Naive thymus-derived CD8-positive, alpha-beta T cell (primary cell): ENCODE results near the gene CRYBB3. TPM values are rescaled to one million over a fixed set of nuclear protein-coding genes. Genes with fewer than 3 reads are reported as not detected.
"Not testable (repeated sequence)": the region's sequence is repeated elsewhere in the genome, so short reads cannot be mapped to it uniquely, and the experiment has no call there.

Experiments
- ATAC-seq, 2 donors: fragments of 150-1000 bp; cut with Tn5 transposase in 1 of 2; sonication (Bioruptor Pico), chemical (Tn5 transposase) in 1 of 2; 1 replicate in 1 of 2; 2 replicates in 1 of 2; pipeline ENCODE4 v1.10.0; 2021; ENCODE audit warnings: mild to moderate bottlenecking in 2 of 2, moderate library complexity in 2 of 2
- POLR2A ChIA-PET: fragments of 350-600 bp; sonication (Branson Sonifier 250); formaldehyde crosslinking; loops from one replicate; lab custom pipeline; 2021; ENCODE audit warnings: antibody characterized with exemption; lab: Charles Lee
- DNase-seq, 10 donors: peaks; one replicate each; pipeline versions ENCODE4 v3.0.0 to v3.0.0-alpha.2; 2020 to 2022
- H3K27ac Mint-ChIP-seq, 10 donors: one replicate each; pipeline ENCODE4 v1.8.0; 2020 to 2022; ENCODE audit warnings: mild to moderate bottlenecking in 10 of 10, mixed read lengths in 10 of 10, moderate library complexity in 4 of 10, inconsistent platforms in 1 of 10
- H3K27me3 Mint-ChIP-seq, 5 donors: one replicate each; pipeline ENCODE4 v1.8.0; 2021 to 2022; ENCODE audit warnings: mixed read lengths in 5 of 5
- H3K36me3 Mint-ChIP-seq, 3 donors: one replicate each; pipeline ENCODE4 v1.8.0; 2020 to 2022; ENCODE audit warnings: mixed read lengths in 3 of 3, mild to moderate bottlenecking in 2 of 3, inconsistent platforms in 1 of 3
- H3K4me1 Mint-ChIP-seq, 4 donors: one replicate each; pipeline ENCODE4 v1.8.0; 2021 to 2022; ENCODE audit warnings: mixed read lengths in 4 of 4
- H3K4me3 Mint-ChIP-seq, 10 donors: one replicate each; pipeline ENCODE4 v1.8.0; 2020 to 2022; ENCODE audit warnings: mild to moderate bottlenecking in 10 of 10, mixed read lengths in 10 of 10, moderate library complexity in 6 of 10, inconsistent platforms in 1 of 10
- H3K9me3 Mint-ChIP-seq, 9 donors: one replicate each; pipeline ENCODE4 v1.8.0; 2020 to 2022; ENCODE audit warnings: mixed read lengths in 9 of 9, mild to moderate bottlenecking in 3 of 9, inconsistent platforms in 1 of 9, moderate library complexity in 1 of 9
- polyA plus RNA-seq, 3 donors: library from polyadenylated mRNA; unstranded; fragments of 300-500 nt; fragmentation: Illumina TruSeq; gene quantifications; one replicate each; pipeline ENCODE4 v1.2.3, GENCODE V29; 2021
- total RNA-seq, 8 experiments: library from RNA in 2 of 8; stranded (reverse) in 2 of 8; gene quantifications; one replicate each; pipeline ENCODE4 v1.2.3 and lab custom pipeline; 2021 to 2026

Gene CRYBB3
- total and polyA plus RNA-seq, 5 experiments from 2014 or later: not detected

DNA sequence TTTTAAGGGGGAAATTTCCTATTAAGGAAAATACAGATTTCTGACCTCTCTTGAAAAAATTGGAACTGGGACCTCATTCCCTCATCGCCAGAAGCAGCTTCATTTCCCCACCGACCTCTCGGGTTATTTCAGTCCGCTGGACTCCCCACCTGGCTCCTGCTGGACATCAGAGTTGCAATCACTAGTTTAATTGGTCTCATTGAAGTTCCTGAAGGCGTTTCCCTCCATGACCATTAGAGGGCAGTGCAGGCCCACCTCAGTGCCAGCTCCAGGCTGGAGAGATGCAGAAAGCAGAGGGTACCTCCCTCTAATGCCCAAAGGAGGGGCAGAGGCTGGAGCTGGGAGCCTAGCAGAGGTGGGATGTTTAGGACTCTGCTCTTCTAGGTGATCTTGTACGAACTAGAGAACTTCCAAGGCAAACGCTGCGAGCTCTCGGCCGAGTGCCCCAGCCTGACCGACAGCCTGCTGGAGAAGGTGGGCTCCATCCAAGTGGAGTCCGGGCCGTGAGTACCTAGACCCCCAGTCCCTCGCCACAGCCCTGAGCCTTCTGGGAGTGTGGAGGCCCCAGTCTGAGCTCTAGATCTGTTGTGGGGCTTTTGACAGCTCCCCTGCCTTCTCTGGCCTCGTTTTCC lies 2.7 kb downstream of the CRYBB3 start:
- Mint-ChIP-seq H3K4me1 (peaks cover 0 to 6% (median under 1%) of the 10 kb centered on the region in 4 donors), H3K4me3 (no peak overlapping the region), H3K36me3 (no peaks in the 10 kb centered on the region), H3K27ac (peak overlapping the region in 1 of 10 donors; percentile 21), H3K27me3 (no peaks in the 10 kb centered on the region), H3K9me3 (no peaks in the 10 kb centered on the region)
- POLR2A ChIA-PET: no interaction called here
- DNase-seq: peak in 9 of 10 donors; percentile 18 to 68 (median 44)
- ATAC-seq: peak; percentile 43 to 52

DNA sequence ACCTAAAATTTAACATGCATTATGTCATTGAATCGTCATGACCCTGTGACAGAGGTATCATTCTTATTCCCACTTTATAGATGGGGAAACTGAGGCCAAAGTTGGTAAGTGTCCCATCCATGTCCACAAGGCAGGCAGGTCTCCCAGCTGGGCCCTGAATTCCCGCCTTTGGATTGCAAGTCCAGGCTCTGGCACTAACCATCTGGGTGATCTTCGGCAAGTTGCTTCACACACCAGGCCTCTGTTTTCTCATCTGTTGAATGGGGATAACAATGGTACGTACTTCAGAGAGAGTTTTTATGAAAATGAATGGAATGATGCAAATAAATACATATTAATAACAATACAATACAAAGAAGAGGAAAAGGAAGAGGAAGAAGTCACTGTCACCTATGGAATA lies 3.4 kb downstream of the CRYBB3 start:
- H3K4me3 Mint-ChIP-seq: no peak overlapping the region
- H3K4me1 Mint-ChIP-seq: peaks cover 0 to 6% (median under 1%) of the 10 kb centered on the region in 4 donors
- no peaks in the 10 kb centered on the region for H3K9me3 Mint-ChIP-seq
- no peaks in the 10 kb centered on the region for H3K27me3 Mint-ChIP-seq
- DNase-seq: no peak
- no peaks in the 10 kb centered on the region for H3K36me3 Mint-ChIP-seq
- ATAC-seq: no peak
- POLR2A ChIA-PET: no interaction called here
- H3K27ac Mint-ChIP-seq: no peak overlapping the region

DNA sequence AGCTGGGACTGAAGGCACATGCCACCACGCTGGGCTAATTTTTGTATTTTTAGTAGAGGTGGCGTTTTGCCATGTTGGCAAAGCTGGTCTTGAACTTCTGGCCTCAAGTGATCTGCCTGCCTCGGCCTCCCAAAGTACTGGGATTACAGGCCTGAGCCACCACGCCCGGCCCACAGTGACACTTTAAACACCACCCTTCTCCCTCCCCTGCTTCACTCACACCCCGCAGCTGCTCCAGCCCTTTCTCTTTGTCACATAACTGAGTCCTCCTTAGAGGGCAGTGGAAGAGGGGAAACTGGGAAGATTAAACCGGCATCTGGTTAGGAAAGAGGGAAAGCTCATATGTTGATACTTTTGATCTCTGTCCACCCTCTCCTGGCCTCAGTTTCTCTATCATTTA lies 4.9 kb downstream of the CRYBB3 start:
- H3K36me3 Mint-ChIP-seq, DNase-seq, H3K4me3 Mint-ChIP-seq, H3K4me1 Mint-ChIP-seq, POLR2A ChIA-PET, H3K27me3 Mint-ChIP-seq, H3K9me3 Mint-ChIP-seq, ATAC-seq, H3K27ac Mint-ChIP-seq: not testable (repeated sequence)

DNA sequence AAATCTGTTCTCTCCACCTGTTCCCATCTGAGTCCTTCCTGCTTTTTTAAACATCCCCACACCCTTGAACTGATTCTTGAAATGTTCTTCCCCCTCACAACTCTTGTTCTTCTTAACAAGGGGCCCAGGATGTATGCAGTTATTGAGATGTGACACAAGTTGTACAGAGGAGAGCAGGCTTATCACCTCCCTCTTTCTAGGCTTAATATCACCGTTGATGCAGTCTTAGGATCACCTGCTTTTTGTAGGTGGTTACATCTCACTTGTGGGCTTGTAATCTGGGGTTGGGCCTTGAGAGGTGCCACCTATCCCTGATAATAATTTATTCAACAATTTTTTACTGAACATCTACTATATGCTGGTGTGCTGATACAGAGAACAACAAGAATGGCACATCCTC lies 6.2 kb downstream of the CRYBB3 start:
- no peaks in the 10 kb centered on the region for H3K36me3 Mint-ChIP-seq
- peaks cover 0 to 2% (median 0%) of the 10 kb centered on the region in 5 donors for H3K27me3 Mint-ChIP-seq
- H3K27ac Mint-ChIP-seq: no peak overlapping the region
- H3K9me3 Mint-ChIP-seq: no peaks in the 10 kb centered on the region
- peaks cover 0 to 6% (median under 1%) of the 10 kb centered on the region in 4 donors for H3K4me1 Mint-ChIP-seq
- DNase-seq (no peak), ATAC-seq (no peak)
- no peak overlapping the region for H3K4me3 Mint-ChIP-seq
- POLR2A ChIA-PET: no interaction called here

DNA sequence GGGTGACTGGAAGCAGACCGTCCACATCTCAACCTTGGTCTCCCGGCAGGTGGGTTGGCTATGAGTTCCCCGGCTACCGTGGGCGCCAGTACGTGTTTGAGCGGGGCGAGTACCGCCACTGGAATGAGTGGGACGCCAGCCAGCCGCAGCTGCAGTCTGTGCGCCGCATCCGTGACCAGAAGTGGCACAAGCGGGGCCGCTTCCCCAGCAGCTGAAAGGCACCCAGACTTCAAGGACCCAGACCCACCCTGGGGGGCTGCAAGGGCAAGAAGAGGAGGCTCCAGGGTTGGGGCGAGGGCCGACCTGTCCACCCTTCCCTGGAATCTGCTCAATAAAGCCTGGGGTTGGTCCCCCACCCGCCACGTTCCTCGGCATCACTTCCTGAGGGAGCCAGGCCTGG lies 7.3 kb downstream of the CRYBB3 start:
- no peak for ATAC-seq
- peaks cover 0 to 2% (median 0%) of the 10 kb centered on the region in 5 donors for H3K27me3 Mint-ChIP-seq
- peaks cover 0 to 6% (median under 1%) of the 10 kb centered on the region in 4 donors for H3K4me1 Mint-ChIP-seq
- POLR2A ChIA-PET: no interaction called here
- H3K36me3 Mint-ChIP-seq: no peaks in the 10 kb centered on the region
- DNase-seq: no peak
- no peaks in the 10 kb centered on the region for H3K9me3 Mint-ChIP-seq
- H3K4me3 Mint-ChIP-seq: no peak overlapping the region
- no peak overlapping the region for H3K27ac Mint-ChIP-seq

DNA sequence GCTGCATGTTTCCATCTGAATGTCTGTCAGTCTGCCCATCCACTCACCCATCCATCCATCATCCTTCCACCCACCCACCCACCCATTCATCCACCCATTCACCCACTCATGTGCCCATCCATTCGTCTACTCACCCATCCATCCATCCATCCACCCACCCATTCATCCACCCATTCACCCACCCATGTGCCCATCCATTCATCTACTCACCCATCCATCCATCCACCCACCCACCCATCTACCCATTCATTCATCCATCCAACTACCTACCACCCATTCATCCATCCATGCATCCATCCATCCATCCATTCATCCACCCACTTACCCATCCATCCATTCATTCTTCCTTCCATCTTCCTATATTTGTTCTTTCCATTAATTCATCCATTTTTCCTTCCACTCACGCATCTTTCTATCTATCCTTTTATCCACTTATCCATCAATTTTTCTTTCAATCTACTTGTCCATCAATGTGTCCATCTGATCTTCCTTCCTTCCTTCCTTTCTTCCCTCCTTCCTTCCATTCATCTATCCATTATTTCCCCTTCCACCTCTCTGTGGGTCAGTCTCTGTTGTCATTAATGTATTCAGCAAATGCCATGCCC lies 8.0 kb downstream of the CRYBB3 start:
- POLR2A ChIA-PET: no interaction called here
- Mint-ChIP-seq H3K36me3 (no peaks in the 10 kb centered on the region), H3K27ac (peak overlapping the region in 1 of 10 donors; percentile 37)

DNA sequence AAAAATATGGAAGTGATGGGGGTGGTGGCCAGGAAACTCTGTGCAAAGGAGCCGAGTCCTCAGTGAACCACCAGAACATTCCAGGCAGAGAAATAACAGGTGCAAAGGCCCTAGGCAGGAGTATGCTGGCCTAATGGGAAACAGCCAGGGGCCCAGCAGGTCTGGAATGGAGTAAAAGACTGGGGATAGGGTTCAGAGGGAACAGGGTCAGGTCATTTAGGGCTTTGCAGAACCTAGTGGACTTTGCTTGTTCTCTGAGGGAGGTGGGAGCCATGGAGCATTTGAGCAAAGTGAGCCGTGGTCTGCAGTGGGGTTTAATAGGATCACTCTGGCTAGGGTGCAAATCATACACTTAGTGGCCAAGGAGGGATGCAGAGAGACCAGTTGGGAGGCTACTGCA lies 8.7 kb downstream of the CRYBB3 start:
- Mint-ChIP-seq H3K4me3 (no peak overlapping the region), H3K27ac (no peak overlapping the region), H3K9me3 (peaks cover 0 to 4% (median 0%) of the 10 kb centered on the region in 9 donors), H3K4me1 (no peaks in the 10 kb centered on the region), H3K36me3 (no peaks in the 10 kb centered on the region), H3K27me3 (peaks cover 0 to 3% (median 1%) of the 10 kb centered on the region in 5 donors)
- ATAC-seq (no peak), DNase-seq (no peak)
- POLR2A ChIA-PET: no interaction called here

More for the DNA sequence above, 8.0 kb downstream of the CRYBB3 start:
- Mint-ChIP-seq H3K4me3 (no peak overlapping the region), H3K4me1 (no peaks in the 10 kb centered on the region), H3K27me3 (peaks cover 0 to 2% (median 0%) of the 10 kb centered on the region in 5 donors), H3K9me3 (no peaks in the 10 kb centered on the region)
- no peak for DNase-seq
- no peak for ATAC-seq

DNA sequence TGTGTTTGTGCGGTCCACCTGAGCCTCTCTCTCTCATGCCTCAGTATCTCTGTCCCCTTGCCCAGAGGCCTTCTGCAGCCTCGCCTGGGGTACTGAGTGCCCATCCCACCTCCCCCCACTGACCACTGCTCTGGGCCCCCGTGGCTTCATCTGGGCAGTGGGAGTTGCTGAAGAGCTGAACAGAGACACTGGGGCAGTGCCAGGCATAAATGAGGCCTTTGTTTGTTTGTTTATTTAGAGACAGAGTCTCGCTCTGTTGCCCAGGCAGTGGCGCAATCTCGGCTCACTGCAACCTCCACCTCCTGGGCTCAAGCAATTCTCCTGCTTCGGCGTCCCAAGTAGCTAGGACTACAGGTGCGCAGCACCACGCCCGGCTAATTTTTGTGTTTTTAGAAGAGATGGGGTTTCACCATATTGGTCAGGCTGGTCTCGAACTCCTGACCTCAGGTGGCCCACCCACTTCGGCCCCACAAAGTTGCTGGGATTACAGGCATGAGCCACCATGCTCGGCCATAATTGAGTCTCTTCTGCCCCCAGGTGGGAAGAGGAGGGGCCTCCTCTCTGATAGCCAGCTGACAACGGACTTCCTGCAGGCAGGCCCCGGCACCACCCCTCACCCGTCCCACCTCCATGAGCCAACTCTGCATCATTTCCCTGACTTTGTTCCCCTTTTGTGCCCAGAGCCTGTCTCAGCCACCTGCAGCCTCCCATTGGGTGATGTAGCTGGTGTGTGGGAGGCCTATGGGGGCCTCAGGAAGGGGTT lies 9.3 kb downstream of the CRYBB3 start:
- no peak for DNase-seq
- H3K27me3 Mint-ChIP-seq: peaks cover 0 to 7% (median 6%) of the 10 kb centered on the region in 5 donors
- H3K36me3 Mint-ChIP-seq: peaks cover 0 to 5% (median 0%) of the 10 kb centered on the region in 3 donors
- peaks cover 0 to 10% (median 4%) of the 10 kb centered on the region in 9 donors for H3K9me3 Mint-ChIP-seq
- H3K4me1 Mint-ChIP-seq: no peaks in the 10 kb centered on the region
- POLR2A ChIA-PET: no interaction called here
- no peak overlapping the region for H3K4me3 Mint-ChIP-seq
- ATAC-seq: no peak
- H3K27ac Mint-ChIP-seq: no peak overlapping the region

DNA sequence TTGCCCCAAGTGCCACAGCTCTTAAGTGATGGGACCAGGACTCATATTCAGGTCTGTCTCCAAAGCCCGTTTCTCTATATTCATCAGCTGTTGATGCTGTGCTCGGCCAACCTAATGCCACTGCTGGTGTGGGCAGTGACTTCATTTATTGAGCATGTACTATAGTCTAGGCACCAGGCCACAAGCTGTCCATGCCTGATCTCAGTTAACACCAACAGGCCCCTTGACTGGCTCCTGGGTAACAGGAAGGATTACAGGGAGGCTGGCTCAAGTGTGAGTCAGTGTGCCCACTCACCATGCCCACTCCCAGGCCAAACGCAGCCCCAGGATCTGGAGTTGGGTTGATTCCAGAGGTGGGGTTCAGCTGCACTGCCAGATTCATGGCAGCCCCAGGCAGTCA lies 11.1 kb downstream of the CRYBB3 start:
- peaks cover 0 to 7% (median 6%) of the 10 kb centered on the region in 5 donors for H3K27me3 Mint-ChIP-seq
- no peaks in the 10 kb centered on the region for H3K4me1 Mint-ChIP-seq
- no peak overlapping the region for H3K4me3 Mint-ChIP-seq
- POLR2A ChIA-PET: no interaction called here
- DNase-seq (no peak), ATAC-seq (no peak)
- peaks cover 0 to 11% (median 6%) of the 10 kb centered on the region in 9 donors for H3K9me3 Mint-ChIP-seq
- peaks cover 0 to 5% (median 0%) of the 10 kb centered on the region in 3 donors for H3K36me3 Mint-ChIP-seq
- H3K27ac Mint-ChIP-seq: no peak overlapping the region

DNA sequence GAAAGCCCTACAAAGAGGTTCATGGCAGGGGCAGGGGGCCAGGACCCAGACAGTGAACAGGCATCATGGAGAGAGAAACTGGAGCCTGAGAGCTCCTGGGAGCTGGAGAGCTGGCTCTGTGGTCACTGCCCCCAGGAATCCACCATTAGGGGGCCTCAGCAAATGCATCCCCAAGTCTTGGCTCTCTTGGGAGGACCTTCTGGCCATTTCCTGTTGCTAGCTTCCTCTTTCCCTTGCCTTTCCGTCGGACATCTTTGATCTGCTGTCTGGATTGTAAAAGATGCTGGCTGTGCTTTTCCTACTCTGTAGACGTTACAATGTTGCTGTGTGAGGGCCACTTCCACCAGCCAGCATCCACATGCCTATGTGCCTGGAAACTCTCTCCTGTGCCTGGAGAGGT lies 12.7 kb downstream of the CRYBB3 start:
- H3K27me3 Mint-ChIP-seq: peaks cover 7 to 13% (median 8%) of the 10 kb centered on the region in 5 donors
- H3K36me3 Mint-ChIP-seq: peaks cover 0 to 5% (median 0%) of the 10 kb centered on the region in 3 donors
- DNase-seq (no peak), ATAC-seq (no peak)
- H3K4me1 Mint-ChIP-seq: no peaks in the 10 kb centered on the region
- H3K9me3 Mint-ChIP-seq: peaks cover 0 to 11% (median 6%) of the 10 kb centered on the region in 9 donors
- POLR2A ChIA-PET: interaction anchor here (0.7 kb wide), 1 partner anchor 12 kb away, joined by 3 read pairs; no protein-coding TSS in a partner anchor
- no peak overlapping the region for H3K4me3 Mint-ChIP-seq
- H3K27ac Mint-ChIP-seq: no peak overlapping the region

DNA sequence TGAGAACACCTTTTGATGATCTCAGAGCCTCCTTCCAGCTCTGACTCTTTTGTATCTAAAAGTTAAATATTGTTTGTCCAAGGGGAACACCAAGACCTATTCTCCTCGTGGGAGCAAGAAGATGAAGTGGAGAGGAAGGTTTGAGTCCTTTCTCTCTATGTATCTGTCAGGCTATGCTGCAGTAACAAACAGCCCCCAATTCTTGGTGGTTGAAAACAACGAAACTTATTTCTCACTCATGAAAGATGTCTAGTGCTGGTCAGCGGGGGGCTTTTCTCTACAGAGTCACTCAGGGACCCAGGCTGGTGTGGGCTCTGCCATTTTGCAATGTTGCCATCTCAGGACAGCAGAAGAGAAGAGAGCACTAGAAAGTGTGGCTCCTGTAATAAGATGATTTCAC lies 13.6 kb downstream of the CRYBB3 start:
- H3K27me3 Mint-ChIP-seq: peaks cover 11 to 22% (median 13%) of the 10 kb centered on the region in 5 donors
- ATAC-seq (no peak), DNase-seq (no peak)
- H3K4me1 Mint-ChIP-seq: no peaks in the 10 kb centered on the region
- POLR2A ChIA-PET: interaction anchor here (0.7 kb wide), 1 partner anchor 11 kb away, joined by 3 read pairs; no protein-coding TSS in a partner anchor
- H3K9me3 Mint-ChIP-seq: peaks cover 0 to 11% (median 6%) of the 10 kb centered on the region in 9 donors
- H3K27ac Mint-ChIP-seq: no peak overlapping the region
- peaks cover 0 to 5% (median 0%) of the 10 kb centered on the region in 3 donors for H3K36me3 Mint-ChIP-seq
- no peak overlapping the region for H3K4me3 Mint-ChIP-seq

DNA sequence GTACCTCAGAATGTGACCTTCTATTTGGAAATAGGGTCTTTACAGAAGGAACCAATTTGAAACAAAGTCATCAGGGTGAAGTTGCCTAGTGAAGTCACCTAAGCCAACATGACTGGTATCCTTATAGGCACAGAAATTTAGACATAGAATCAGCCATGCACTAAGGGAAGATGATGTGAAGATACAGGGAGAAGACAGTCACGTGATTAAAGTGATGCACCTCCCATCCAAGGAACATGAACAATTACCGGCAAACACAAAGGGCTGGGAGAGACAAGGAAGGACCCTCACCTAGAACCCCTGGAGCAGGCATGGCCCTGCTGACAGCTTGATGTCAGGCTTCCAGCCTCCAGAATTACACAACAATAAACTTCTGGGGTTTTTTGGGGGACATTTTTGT lies 16.6 kb downstream of the CRYBB3 start:
- Mint-ChIP-seq H3K4me1 (no peaks in the 10 kb centered on the region), H3K9me3 (peaks cover 0 to 11% (median 6%) of the 10 kb centered on the region in 9 donors), H3K27me3 (peaks cover 11 to 42% (median 13%) of the 10 kb centered on the region in 5 donors), H3K4me3 (no peak overlapping the region), H3K27ac (no peak overlapping the region), H3K36me3 (peaks cover 0 to 5% (median 0%) of the 10 kb centered on the region in 3 donors)
- ATAC-seq: no peak
- DNase-seq: no peak
- POLR2A ChIA-PET: no interaction called here
